ENCODE measurements around the gene COLEC12.

GRCh38 chr18:273525-273924 lies 227.0 kb downstream of the COLEC12 start:
- TF ChIP-seq CTCF (IDR thresholded peaks at IDR 0.05) (no peak), POLR2A (IDR thresholded peaks at IDR 0.05) (no peak)

All from testis (tissue), 2 donors.